Kidney (tissue), 14 donors: ENCODE data around the gene CLCN7. TPM values are rescaled to one million over a fixed set of nuclear protein-coding genes. Genes with fewer than 3 reads are reported as not detected.
A peak's percentile ranks its signal among the peaks of the same experiment; 100 is the strongest.

Source experiments
- DNase-seq, 5 donors: peaks; one replicate each; pipeline ENCODE4 v3.0.0-alpha.2; 2013 to 2020
- FAIRE-seq: peaks from 2 replicates; lab custom pipeline; 2012; peaks lifted over from hg19 to GRCh38; lab: Jason Lieb, UNC
- H3K27ac ChIP-seq, 2 donors: one replicate each; pipeline ENCODE4 v1.7.0; 2013; ENCODE audit warnings: low read depth in 2 of 2, low read length in 2 of 2, inconsistent platforms in 1 of 2
- H3K27me3 ChIP-seq: one replicate; pipeline ENCODE4 v1.7.1; 2013; ENCODE audit warnings: low read length, inconsistent platforms; ENCODE audit not compliant: control insufficient read depth, insufficient read depth
- H3K36me3 ChIP-seq, 3 donors: one replicate each; pipeline versions ENCODE4 v1.7.0 to v1.7.1; 2013; ENCODE audit warnings: low read length in 3 of 3, control low read depth in 1 of 3, inconsistent platforms in 1 of 3; ENCODE audit not compliant: insufficient read depth in 3 of 3, control insufficient read depth in 2 of 3
- H3K4me1 ChIP-seq, 3 donors: one replicate each; pipeline versions ENCODE4 v1.7.0 to v1.7.1; 2013; ENCODE audit warnings: low read length in 3 of 3, inconsistent platforms in 1 of 3, low read depth in 1 of 3; ENCODE audit not compliant: control insufficient read depth in 2 of 3, insufficient read depth in 2 of 3
- H3K4me3 ChIP-seq, 3 donors: one replicate each; pipeline versions ENCODE4 v1.7.0 to v1.8.1; 2013; ENCODE audit warnings: low read length in 3 of 3, control low read depth in 1 of 3, inconsistent platforms in 1 of 3
- H3K9ac ChIP-seq, 3 donors: one replicate each; pipeline versions ENCODE4 v1.7.0 to v1.7.1; 2013; ENCODE audit warnings: low read length in 3 of 3, control low read depth in 1 of 3, inconsistent platforms in 1 of 3
- H3K9me3 ChIP-seq, 3 donors: one replicate each; pipeline versions ENCODE4 v1.7.0 to v1.7.1; 2013; ENCODE audit warnings: low read length in 3 of 3, control low read depth in 1 of 3, inconsistent platforms in 1 of 3; ENCODE audit not compliant: control insufficient read depth in 2 of 3, insufficient read depth in 1 of 3
- intact Hi-C: fragments of 100-400 bp; cut with DNase I; formaldehyde crosslinking; loops from one replicate; pipeline ENCODE4 v1.11.1; 2022
- polyA plus RNA-seq: library from polyadenylated mRNA; stranded (reverse); fragments of 350-450 nt; fragmentation: Illumina TruSeq; extraction: RNeasy Lipid Tissue Mini Kit (QIAGEN cat#74804); gene quantifications from one replicate; pipeline ENCODE4 v1.2.3, GENCODE V29; 2014; ENCODE audit warnings: low read depth, low replicate concordance; ENCODE audit not compliant: insufficient read depth
- total RNA-seq: library from RNA; stranded (reverse); fragmentation: NEBNext Ultra II Directional; extraction: Animal tissue kit (Norgen Biotek cat#: 25700); gene quantifications from one replicate; pipeline ENCODE4 v1.2.1, GENCODE V29; 2021
- TF ChIP-seq, protein P1 (sequence below): IDR thresholded peaks from 3 replicates; pipeline ENCODE4 v1.5.1; 2012; ENCODE audit warnings: mild to moderate bottlenecking, moderate library complexity, borderline replicate concordance; ENCODE audit not compliant: insufficient read depth; ENCODE audit errors: extremely low read depth
- donor health status: control.
- donor health status: control.
- donor health status: control.
- donor health status: control.
- donor health status: control.
- donor health status: DM: yes; HTN: yes; CAD: no.
- donor health status: Normal renal cell carcinoma (clear cell type).

CLCN7 gene
- total and polyA plus RNA-seq, 2 donors from 2014 or later = 38.9 to 92.5 TPM

DNA sequence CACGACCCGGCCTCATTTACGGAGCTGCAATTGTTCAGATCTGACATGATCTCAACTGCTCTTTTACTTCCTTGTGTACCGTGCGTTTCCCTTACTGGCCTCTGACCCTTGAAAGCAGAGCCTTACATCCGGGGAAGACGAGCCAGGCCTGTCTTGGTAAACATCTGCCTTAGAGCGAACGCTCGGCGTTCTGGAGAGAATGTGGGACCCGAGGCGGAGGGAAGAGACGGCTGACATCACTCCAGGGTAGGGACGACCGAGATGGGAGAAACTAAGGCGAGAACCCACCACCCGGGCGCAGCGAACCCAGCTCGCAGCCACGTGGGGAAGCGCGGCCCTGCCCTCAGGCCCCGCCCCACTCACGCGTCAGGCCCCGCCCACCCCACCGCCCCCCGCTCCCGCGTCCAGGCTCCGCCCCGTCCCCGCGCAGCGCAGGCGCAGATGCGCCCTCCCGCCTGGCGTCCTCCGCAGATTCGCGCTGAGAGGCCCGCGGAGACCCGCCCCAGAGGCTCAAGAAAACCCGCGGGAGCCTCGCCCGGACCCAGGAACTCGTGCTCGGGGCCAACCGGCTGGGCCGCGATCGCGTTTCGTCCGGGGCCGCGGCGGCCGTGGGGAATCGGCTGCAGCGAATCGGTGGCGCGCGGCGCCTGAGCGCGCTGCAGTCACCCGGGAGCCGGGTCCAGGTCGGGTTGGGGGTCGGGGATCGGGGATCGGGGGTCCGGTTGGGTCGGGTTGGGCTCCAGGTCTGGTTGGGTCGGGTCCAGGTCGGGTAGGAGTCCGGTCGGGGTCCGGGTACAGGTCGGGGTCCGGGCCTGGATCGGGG lies 18.3 kb upstream of the CLCN7 start, which contains the start of gene TELO2:
TELO2 (plus strand) TSS at position 438 of the 823 bp plus-strand sequence. CDS start 922 bp downstream, outside the sequence.
- no peaks in the 10 kb centered on the region for H3K9me3 ChIP-seq
- peak within 1 kb of the TSS; percentile 69 to 81 (median 77) for H3K4me3 ChIP-seq
- no peaks in the 10 kb centered on the region for H3K27me3 ChIP-seq
- peak within 1 kb of the TSS; percentile 75 to 88 for H3K27ac ChIP-seq
- H3K4me1 ChIP-seq = peaks cover 0 to 18% (median 3%) of the 10 kb centered on the region in 3 donors
- H3K36me3 ChIP-seq = no peaks in the 10 kb centered on the region
- no peak for FAIRE-seq
- TF ChIP-seq, protein P1, sequence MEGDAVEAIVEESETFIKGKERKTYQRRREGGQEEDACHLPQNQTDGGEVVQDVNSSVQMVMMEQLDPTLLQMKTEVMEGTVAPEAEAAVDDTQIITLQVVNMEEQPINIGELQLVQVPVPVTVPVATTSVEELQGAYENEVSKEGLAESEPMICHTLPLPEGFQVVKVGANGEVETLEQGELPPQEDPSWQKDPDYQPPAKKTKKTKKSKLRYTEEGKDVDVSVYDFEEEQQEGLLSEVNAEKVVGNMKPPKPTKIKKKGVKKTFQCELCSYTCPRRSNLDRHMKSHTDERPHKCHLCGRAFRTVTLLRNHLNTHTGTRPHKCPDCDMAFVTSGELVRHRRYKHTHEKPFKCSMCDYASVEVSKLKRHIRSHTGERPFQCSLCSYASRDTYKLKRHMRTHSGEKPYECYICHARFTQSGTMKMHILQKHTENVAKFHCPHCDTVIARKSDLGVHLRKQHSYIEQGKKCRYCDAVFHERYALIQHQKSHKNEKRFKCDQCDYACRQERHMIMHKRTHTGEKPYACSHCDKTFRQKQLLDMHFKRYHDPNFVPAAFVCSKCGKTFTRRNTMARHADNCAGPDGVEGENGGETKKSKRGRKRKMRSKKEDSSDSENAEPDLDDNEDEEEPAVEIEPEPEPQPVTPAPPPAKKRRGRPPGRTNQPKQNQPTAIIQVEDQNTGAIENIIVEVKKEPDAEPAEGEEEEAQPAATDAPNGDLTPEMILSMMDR = no peak
- DNase-seq = peak; percentile 84 to 93 (median 88)
- intact Hi-C loops = no loop called here
- peak within 1 kb of the TSS; percentile 56 to 82 (median 77) for H3K9ac ChIP-seq

DNA sequence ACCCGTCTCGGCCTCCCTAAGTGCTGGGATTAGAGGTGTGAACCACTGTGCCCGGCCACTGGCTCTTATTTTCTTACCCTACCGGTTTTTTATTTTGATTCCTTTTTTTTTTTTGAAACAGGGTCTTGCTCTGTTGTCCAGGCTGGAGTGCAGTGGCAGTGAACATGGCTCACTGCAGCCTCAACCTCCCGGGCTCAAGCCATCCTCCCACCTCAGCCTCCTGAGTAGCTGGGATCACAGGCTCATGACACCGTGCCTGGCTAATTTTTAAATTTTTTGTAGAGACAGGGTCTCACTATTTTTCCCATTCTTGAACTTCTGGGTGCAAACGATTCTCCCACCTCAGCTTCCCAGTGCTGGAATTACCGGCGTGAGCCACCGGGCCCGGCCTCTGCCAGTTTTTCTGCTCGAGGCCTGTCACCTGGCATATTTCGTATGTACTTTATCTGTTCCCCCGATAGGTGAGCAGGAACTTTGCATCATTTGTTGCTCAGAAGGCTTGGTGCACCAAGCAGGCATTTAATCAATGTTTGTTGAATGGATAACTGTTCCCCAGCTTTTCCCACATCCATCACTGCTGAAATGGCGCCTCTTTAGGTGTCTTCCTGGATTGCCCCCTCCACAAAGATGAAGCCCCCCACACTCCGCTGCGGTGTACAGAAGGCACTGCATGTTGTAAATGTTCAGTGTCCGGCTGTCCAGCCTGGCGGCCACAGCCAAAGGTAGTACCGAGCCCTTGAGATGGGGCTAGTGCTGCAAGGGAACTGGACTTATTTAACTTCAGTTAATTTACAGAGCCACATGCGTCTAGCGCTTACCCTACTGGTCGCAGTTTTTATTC lies 17.5 kb upstream of the CLCN7 start:
- peak overlapping the region in 2 of 3 donors; percentile 56 to 82 for H3K9ac ChIP-seq
- DNase-seq = peak in 1 of 5 donors; percentile 66
- H3K36me3 ChIP-seq = no peaks in the 10 kb centered on the region
- no peaks in the 10 kb centered on the region for H3K9me3 ChIP-seq
- peaks cover 0 to 18% (median 3%) of the 10 kb centered on the region in 3 donors for H3K4me1 ChIP-seq
- H3K4me3 ChIP-seq = peak overlapping the region; percentile 69 to 81 (median 77)
- no peaks in the 10 kb centered on the region for H3K27me3 ChIP-seq
- H3K27ac ChIP-seq = peak overlapping the region; percentile 67 to 75
- TF ChIP-seq, protein P1 = no peak
- intact Hi-C loops = no loop called here
- FAIRE-seq = no peak

DNA sequence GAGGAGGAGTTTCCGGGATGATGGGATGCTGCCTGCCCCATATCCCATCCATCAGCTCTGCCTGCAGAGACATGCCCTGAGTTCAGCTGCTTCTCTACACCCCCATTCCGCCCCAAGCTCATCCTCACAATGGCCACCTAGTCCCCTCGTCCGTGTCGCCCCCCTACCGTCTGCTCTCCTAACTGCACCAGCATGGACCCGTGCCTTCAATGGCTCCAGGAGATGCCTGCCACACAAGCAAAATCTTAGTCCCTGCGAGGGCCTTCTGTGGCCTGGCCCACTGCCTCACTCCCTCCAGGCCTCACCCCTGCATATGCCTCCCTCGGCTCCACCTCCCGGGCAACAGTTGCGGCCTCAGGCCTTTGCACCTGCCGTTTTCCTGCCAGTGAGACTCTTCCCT lies 16.5 kb upstream of the CLCN7 start:
- no peaks in the 10 kb centered on the region for H3K36me3 ChIP-seq
- no peak for DNase-seq
- peaks cover 0 to 18% (median 3%) of the 10 kb centered on the region in 3 donors for H3K4me1 ChIP-seq
- H3K9me3 ChIP-seq = no peaks in the 10 kb centered on the region
- H3K4me3 ChIP-seq = no peak overlapping the region
- H3K9ac ChIP-seq = no peak overlapping the region
- TF ChIP-seq, protein P1 = no peak
- no peak overlapping the region for H3K27ac ChIP-seq
- H3K27me3 ChIP-seq = no peaks in the 10 kb centered on the region
- no peak for FAIRE-seq
- intact Hi-C loops = no loop called here
